ENCODE data around the gene CAMKMT.

The CAMKMT gene

GRCh38 chr2:44798139-44798659 is 436.5 kb downstream of the CAMKMT start:
- no peak for DNase-seq (ENCODE audit: low read depth, low spot score)

GRCh38 chr2:44799105-44799504 is 437.4 kb downstream of the CAMKMT start:
- no peak for DNase-seq (ENCODE audit: low read depth, low spot score)

- DNase-seq (ENCODE audit: low read depth, low spot score): no peak
These were observed 438.0 kb downstream of the CAMKMT start for GRCh38 chr2:44799754-44800153.

- peak; percentile 79 for DNase-seq (ENCODE audit: low read depth, low spot score)
These were observed 439.6 kb downstream of the CAMKMT start for GRCh38 chr2:44801289-44801840.

- DNase-seq (ENCODE audit: low read depth, low spot score): peak; percentile 59
These were observed 440.4 kb downstream of the CAMKMT start for GRCh38 chr2:44801841-44802776.

GRCh38 chr2:44802777-44803424 is 441.2 kb downstream of the CAMKMT start:
- DNase-seq (ENCODE audit: low read depth, low spot score): peak; percentile 94

- DNase-seq (ENCODE audit: low read depth, low spot score): peak; percentile 61
These were observed 442.9 kb downstream of the CAMKMT start for GRCh38 chr2:44804406-44805265.

GRCh38 chr2:44805401-44806235 is 443.9 kb downstream of the CAMKMT start:
- peak; percentile 38 for DNase-seq (ENCODE audit: low read depth, low spot score)

- no peak for DNase-seq (ENCODE audit: low read depth, low spot score)
These were observed 445.7 kb downstream of the CAMKMT start for GRCh38 chr2:44807201-44808025.

- no peak for DNase-seq (ENCODE audit: low read depth, low spot score)
These were observed 449.3 kb downstream of the CAMKMT start for GRCh38 chr2:44810892-44811530.

GRCh38 chr2:44813165-44813564 is 451.4 kb downstream of the CAMKMT start:
- no peak for DNase-seq (ENCODE audit: low read depth, low spot score)

- DNase-seq (ENCODE audit: low read depth, low spot score): no peak
These were observed 451.9 kb downstream of the CAMKMT start for GRCh38 chr2:44813658-44814057.

- no peak for DNase-seq (ENCODE audit: low read depth, low spot score)
These were observed 455.5 kb downstream of the CAMKMT start for GRCh38 chr2:44817256-44817655.

GRCh38 chr2:44817673-44818335 is 456.1 kb downstream of the CAMKMT start:
- DNase-seq (ENCODE audit: low read depth, low spot score): no peak

GRCh38 chr2:44819061-44819460 is 457.3 kb downstream of the CAMKMT start:
- DNase-seq (ENCODE audit: low read depth, low spot score): no peak

GRCh38 chr2:44821500-44821899 is 459.8 kb downstream of the CAMKMT start:
- no peak for DNase-seq (ENCODE audit: low read depth, low spot score)

- no peak for DNase-seq (ENCODE audit: low read depth, low spot score)
These were observed 460.4 kb downstream of the CAMKMT start for GRCh38 chr2:44822174-44822573.

Data from ELF-1 (cell line).